Nephron progenitor cell (in vitro differentiated cells): ENCODE data around the gene SYN1.

Source experiments
- DNase-seq: peaks from one replicate; pipeline ENCODE4 v3.0.0; 2021
- H3K27ac Mint-ChIP-seq: 2 replicates; pipeline ENCODE4 v1.8.0; 2021; ENCODE audit warnings: mild to moderate bottlenecking, moderate library complexity, mixed read lengths
- H3K27me3 Mint-ChIP-seq: 2 replicates; pipeline ENCODE4 v1.8.0; 2021; ENCODE audit warnings: mild to moderate bottlenecking, low read depth, mixed read lengths; ENCODE audit not compliant: poor library complexity
- H3K36me3 Mint-ChIP-seq: 2 replicates; pipeline ENCODE4 v1.8.0; 2021; ENCODE audit warnings: low read depth, mixed read lengths
- H3K4me1 Mint-ChIP-seq: 2 replicates; pipeline ENCODE4 v1.8.0; 2021; ENCODE audit warnings: mixed read lengths
- H3K4me3 Mint-ChIP-seq: 2 replicates; pipeline ENCODE4 v1.8.0; 2021; ENCODE audit warnings: mild to moderate bottlenecking, moderate library complexity, mixed read lengths
- H3K9me3 Mint-ChIP-seq: 2 replicates; pipeline ENCODE4 v1.8.0; 2021; ENCODE audit warnings: mild to moderate bottlenecking, moderate library complexity, mixed read lengths
- TF ChIP-seq, protein P1 (sequence below): fragments of 200-600 bp; sonication (generic); IDR thresholded peaks from 2 replicates; pipeline ENCODE4 v1.5.0; 2021; ENCODE audit warnings: antibody characterized with exemption

The SYN1 gene

DNA sequence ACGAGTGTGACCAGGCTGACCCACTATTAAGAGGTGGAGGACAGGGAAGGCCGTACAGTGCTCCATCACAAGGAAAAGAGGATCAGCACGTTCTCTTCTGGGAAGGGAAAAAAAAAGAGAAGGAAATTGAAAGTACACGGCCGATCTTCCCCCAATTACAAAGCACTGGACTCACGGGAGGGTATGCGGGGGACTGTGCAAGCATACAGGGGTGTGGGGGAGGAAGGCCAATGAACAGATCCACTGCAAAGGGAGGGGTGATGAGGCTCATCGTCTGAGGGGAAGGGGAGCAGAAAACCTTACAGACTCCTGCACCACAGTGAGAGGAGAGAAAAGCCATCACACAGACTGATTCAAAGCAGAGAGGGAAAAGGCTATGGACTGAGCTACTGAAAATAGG, 29.6 kb upstream of the SYN1 start:
- H3K27ac Mint-ChIP-seq = no peak overlapping the region
- peaks cover 4% of the 10 kb centered on the region for H3K27me3 Mint-ChIP-seq
- TF ChIP-seq, protein P1, sequence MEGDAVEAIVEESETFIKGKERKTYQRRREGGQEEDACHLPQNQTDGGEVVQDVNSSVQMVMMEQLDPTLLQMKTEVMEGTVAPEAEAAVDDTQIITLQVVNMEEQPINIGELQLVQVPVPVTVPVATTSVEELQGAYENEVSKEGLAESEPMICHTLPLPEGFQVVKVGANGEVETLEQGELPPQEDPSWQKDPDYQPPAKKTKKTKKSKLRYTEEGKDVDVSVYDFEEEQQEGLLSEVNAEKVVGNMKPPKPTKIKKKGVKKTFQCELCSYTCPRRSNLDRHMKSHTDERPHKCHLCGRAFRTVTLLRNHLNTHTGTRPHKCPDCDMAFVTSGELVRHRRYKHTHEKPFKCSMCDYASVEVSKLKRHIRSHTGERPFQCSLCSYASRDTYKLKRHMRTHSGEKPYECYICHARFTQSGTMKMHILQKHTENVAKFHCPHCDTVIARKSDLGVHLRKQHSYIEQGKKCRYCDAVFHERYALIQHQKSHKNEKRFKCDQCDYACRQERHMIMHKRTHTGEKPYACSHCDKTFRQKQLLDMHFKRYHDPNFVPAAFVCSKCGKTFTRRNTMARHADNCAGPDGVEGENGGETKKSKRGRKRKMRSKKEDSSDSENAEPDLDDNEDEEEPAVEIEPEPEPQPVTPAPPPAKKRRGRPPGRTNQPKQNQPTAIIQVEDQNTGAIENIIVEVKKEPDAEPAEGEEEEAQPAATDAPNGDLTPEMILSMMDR = no peak
- no peak for DNase-seq
- peaks cover 65% of the 10 kb centered on the region for H3K9me3 Mint-ChIP-seq
- H3K4me1 Mint-ChIP-seq = peaks cover 53% of the 10 kb centered on the region
- H3K36me3 Mint-ChIP-seq = peaks cover 27% of the 10 kb centered on the region
- peak overlapping the region; percentile 87 for H3K4me3 Mint-ChIP-seq

DNA sequence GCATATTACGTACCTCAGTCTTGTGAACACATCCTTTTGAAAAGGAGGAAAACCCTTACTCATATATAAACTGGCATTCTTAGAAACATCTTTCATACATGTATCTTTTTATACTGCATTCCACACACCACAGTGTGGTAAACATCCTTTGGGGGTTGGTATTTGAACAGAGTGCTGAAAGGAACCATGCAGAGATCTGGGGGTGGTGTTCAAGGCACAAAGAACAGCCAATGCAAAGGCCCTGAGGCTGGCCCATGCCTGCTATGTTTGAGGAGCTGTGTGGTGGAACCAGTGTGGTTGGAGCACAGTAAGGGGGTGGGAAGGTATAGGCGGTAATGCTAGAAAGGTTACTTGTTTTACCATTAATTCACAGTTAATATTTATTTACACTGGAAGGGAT, 28.7 kb upstream of the SYN1 start:
- peaks cover 4% of the 10 kb centered on the region for H3K27me3 Mint-ChIP-seq
- no peak for DNase-seq
- H3K9me3 Mint-ChIP-seq = peaks cover 64% of the 10 kb centered on the region
- TF ChIP-seq, protein P1 = no peak
- H3K36me3 Mint-ChIP-seq = peaks cover 28% of the 10 kb centered on the region
- H3K4me1 Mint-ChIP-seq = peaks cover 61% of the 10 kb centered on the region
- peak overlapping the region; percentile 87 for H3K4me3 Mint-ChIP-seq
- peak overlapping the region; percentile 29 for H3K27ac Mint-ChIP-seq

DNA sequence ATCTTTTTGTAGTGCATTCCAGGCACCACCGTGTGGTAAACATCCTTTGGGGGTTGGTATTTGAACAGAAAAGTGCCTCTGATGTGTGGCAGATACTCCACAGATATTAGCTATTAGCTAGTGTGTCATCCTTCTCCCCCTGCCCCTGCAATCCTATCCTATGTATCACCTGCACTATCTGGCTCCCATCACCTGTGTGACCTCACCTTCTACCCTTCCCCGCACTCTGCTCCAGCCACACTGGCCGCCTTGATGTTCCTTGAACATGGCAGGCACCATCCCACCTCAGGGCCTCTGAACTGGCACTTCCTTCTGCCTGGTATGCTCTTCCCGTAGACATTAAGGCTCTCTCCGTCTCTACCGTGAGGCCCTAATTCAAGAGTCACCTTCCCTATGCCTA, 27.0 kb upstream of the SYN1 start:
- no peak for DNase-seq
- no peak overlapping the region for H3K27ac Mint-ChIP-seq
- peaks cover 50% of the 10 kb centered on the region for H3K4me1 Mint-ChIP-seq
- H3K36me3 Mint-ChIP-seq = peaks cover 26% of the 10 kb centered on the region
- no peak overlapping the region for H3K4me3 Mint-ChIP-seq
- H3K27me3 Mint-ChIP-seq = peaks cover 4% of the 10 kb centered on the region
- H3K9me3 Mint-ChIP-seq = peaks cover 65% of the 10 kb centered on the region
- TF ChIP-seq, protein P1 = no peak

DNA sequence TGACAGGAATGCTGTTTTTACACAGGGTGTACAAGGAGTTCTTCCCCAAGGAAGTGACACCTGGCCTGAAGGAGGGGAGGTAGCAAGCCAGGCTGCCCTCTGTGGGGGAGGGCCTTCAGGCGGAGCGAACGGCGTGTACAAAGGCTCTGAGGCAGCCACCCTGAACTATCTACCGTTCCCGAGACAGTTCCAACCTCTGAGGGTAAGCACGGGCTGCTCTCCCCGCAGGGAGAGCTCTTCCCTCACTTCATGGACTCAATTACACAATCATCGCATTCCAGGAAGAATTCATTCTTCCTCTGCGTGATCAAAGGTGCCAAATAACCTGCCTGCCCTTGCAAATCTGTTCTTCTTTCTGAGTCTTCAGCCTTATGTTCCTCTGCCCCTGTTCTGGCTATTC, 25.9 kb upstream of the SYN1 start:
- Mint-ChIP-seq H3K9me3 (peaks cover 65% of the 10 kb centered on the region), H3K4me3 (no peak overlapping the region), H3K4me1 (peaks cover 40% of the 10 kb centered on the region), H3K27me3 (no peaks in the 10 kb centered on the region), H3K36me3 (peaks cover 33% of the 10 kb centered on the region), H3K27ac (peak overlapping the region; percentile 85)
- TF ChIP-seq, protein P1 = no peak
- DNase-seq = no peak

DNA sequence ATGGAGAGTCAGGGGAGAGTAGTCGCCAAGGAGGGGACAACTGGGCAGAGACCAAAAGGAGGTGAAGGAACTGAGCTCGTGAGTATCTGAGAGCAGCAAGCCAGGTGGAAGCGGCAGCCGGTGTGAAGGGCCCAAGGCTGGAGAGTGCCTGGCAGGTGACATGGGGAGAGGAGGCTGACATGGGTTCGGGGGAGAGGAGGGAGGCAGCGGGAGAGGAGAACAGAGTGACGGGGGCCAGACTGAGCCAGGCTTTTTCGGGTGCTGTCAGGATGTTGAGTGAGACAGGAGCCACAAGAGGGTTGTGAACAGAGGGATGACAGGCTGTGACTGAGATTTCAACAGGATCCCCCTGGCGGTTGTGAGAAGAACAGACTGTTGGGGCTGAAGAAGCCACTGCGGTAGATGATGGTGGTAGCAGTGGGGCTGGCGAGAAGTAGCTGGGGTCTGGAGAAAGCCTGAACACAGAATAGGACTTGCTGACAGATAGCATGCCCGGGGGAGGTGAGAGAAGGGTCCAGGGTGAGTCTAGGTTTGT, 25.0 kb upstream of the SYN1 start:
- DNase-seq = peak; percentile 22
- Mint-ChIP-seq H3K27me3 (no peaks in the 10 kb centered on the region), H3K9me3 (peaks cover 68% of the 10 kb centered on the region), H3K4me3 (no peak overlapping the region), H3K4me1 (peaks cover 40% of the 10 kb centered on the region), H3K27ac (peak overlapping the region; percentile 86), H3K36me3 (peaks cover 42% of the 10 kb centered on the region)
- TF ChIP-seq, protein P1 = peak; percentile 40

DNA sequence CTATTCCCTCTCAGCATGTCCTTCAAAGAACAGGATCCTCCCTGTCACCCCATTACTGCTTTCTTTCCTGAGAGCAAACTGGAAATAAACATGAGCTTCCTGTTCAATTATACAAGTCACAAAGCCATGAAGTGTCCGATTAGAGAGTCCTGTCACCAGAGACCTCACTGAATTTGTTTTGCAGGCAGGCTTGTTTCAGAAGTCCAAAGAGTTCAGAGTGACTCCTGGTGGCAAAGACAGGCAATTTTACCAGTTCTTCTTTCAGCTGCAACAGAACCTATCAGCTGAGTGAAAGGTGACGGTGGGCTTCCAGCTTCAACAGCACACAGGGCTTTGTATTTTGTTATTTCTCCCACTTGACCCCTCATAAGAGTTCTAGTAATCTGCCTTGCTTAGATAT, 24.3 kb upstream of the SYN1 start:
- peaks cover 67% of the 10 kb centered on the region for H3K9me3 Mint-ChIP-seq
- H3K36me3 Mint-ChIP-seq = peaks cover 49% of the 10 kb centered on the region
- peaks cover 33% of the 10 kb centered on the region for H3K4me1 Mint-ChIP-seq
- no peaks in the 10 kb centered on the region for H3K27me3 Mint-ChIP-seq
- peak overlapping the region; percentile 52 for H3K27ac Mint-ChIP-seq
- TF ChIP-seq, protein P1 = no peak
- H3K4me3 Mint-ChIP-seq = no peak overlapping the region
- DNase-seq = no peak
